GM18499 (cell line): ENCODE results near the gene AIF1L.

ENCODE experiments used
- ATAC-seq: cut with Tn5 transposase; IDR thresholded peaks from one replicate; pipeline ENCODE4 v1.9.1; 2021; ENCODE audit warnings: moderate number of reproducible peaks; ENCODE audit not compliant: insufficient read depth, unreplicated experiment

AIF1L gene

GRCh38 chr9:131096269-131097125, at the start of gene AIF1L:
TSS of gene AIF1L (plus strand) at chr9:131096531. CDS start at chr9:131096630, 99 bp downstream.
- ATAC-seq = no peak

GRCh38 chr9:131046581-131047202, 49.6 kb upstream of the AIF1L start:
- no peak for ATAC-seq

- ATAC-seq = no peak
Measured at GRCh38 chr9:131048332-131048731, 48.0 kb upstream of the AIF1L start.

- ATAC-seq = no peak
Measured at GRCh38 chr9:131048820-131049219, 47.5 kb upstream of the AIF1L start.

- no peak for ATAC-seq
Measured at GRCh38 chr9:131049829-131050715, 46.3 kb upstream of the AIF1L start.

GRCh38 chr9:131050831-131051230, 45.5 kb upstream of the AIF1L start:
- no peak for ATAC-seq

- no peak for ATAC-seq
Measured at GRCh38 chr9:131051592-131052517, 44.5 kb upstream of the AIF1L start.

GRCh38 chr9:131053896-131054295, 42.4 kb upstream of the AIF1L start:
- no peak for ATAC-seq

- ATAC-seq = no peak
Measured at GRCh38 chr9:131056781-131057506, 39.4 kb upstream of the AIF1L start.

- no peak for ATAC-seq
Measured at GRCh38 chr9:131060900-131061630, 35.3 kb upstream of the AIF1L start.

GRCh38 chr9:131062969-131063368, 33.4 kb upstream of the AIF1L start:
- no peak for ATAC-seq

GRCh38 chr9:131065599-131065998, 30.7 kb upstream of the AIF1L start:
- no peak for ATAC-seq

GRCh38 chr9:131067625-131068024, 28.7 kb upstream of the AIF1L start:
- ATAC-seq = no peak

GRCh38 chr9:131068076-131068816, 28.1 kb upstream of the AIF1L start:
- no peak for ATAC-seq

GRCh38 chr9:131069699-131070098, 26.6 kb upstream of the AIF1L start:
- ATAC-seq = no peak

- ATAC-seq = no peak
Measured at GRCh38 chr9:131072107-131072870, 24.0 kb upstream of the AIF1L start.

GRCh38 chr9:131072871-131073237, 23.5 kb upstream of the AIF1L start:
- ATAC-seq = no peak
